Posterior vena cava (tissue), 2 donors: ENCODE data around the gene PTPRF. TPM values are rescaled to one million over a fixed set of nuclear protein-coding genes. Genes with fewer than 3 reads are reported as not detected.

Source experiments
- DNase-seq: peaks from one replicate; pipeline ENCODE4 v3.0.0-alpha.2; 2020; ENCODE audit warnings: low spot score
- intact Hi-C, 2 donors: fragments of 100-400 bp; cut with DNase I; formaldehyde crosslinking; loops; one replicate each; pipeline versions ENCODE4 v1.14.1 to v1.14.2; 2022 to 2023
- total RNA-seq, 2 donors: library from RNA; stranded (reverse); fragmentation: NEBNext Ultra II Directional; extraction: Animal tissue kit (Norgen Biotek cat#: 25700); gene quantifications; one replicate each; pipeline ENCODE4 v1.2.1, GENCODE V29; 2021
- donor health status: DM: yes; HTN: yes; CAD: no.
- donor health status: DM: yes; HTN: yes; CAD: no.

The PTPRF gene
- total RNA-seq, 2 donors from 2014 or later: 59.0 to 68.3 TPM

GRCh38 chr1:43564551-43565348, 34.1 kb downstream of the PTPRF start:
- DNase-seq: no peak
- intact Hi-C loops: no loop called here

- intact Hi-C loops: no loop called here
- peak; percentile 88 for DNase-seq
Observed at GRCh38 chr1:43565600-43566360, 35.1 kb downstream of the PTPRF start.

- DNase-seq: no peak
- intact Hi-C loops: no loop called here
Observed at GRCh38 chr1:43566382-43567044, 35.8 kb downstream of the PTPRF start.

- intact Hi-C loops: no loop called here
- no peak for DNase-seq
Observed at GRCh38 chr1:43569175-43569574, 38.5 kb downstream of the PTPRF start.

GRCh38 chr1:43570277-43570676, 39.6 kb downstream of the PTPRF start:
- intact Hi-C loops: no loop called here
- DNase-seq: no peak

- intact Hi-C loops: no loop called here
- no peak for DNase-seq
Observed at GRCh38 chr1:43570715-43571114, 40.0 kb downstream of the PTPRF start.

- intact Hi-C loops: no loop called here
- no peak for DNase-seq
Observed at GRCh38 chr1:43572084-43572483, 41.4 kb downstream of the PTPRF start.

GRCh38 chr1:43572538-43572937, 41.9 kb downstream of the PTPRF start:
- intact Hi-C loops: no loop called here
- DNase-seq: no peak

GRCh38 chr1:43573066-43573800, 42.5 kb downstream of the PTPRF start:
- intact Hi-C loops: no loop called here
- no peak for DNase-seq

- intact Hi-C loops: no loop called here
- no peak for DNase-seq
Observed at GRCh38 chr1:43576521-43576920, 45.8 kb downstream of the PTPRF start.

- DNase-seq: no peak
- intact Hi-C loops: no loop called here
Observed at GRCh38 chr1:43577655-43578542, 47.2 kb downstream of the PTPRF start.

- intact Hi-C loops: loop anchor here in 1 of 2 donors (5.0 kb wide), 1 partner anchor 1092 kb away; the partner anchor contains the start of genes ARMH1 and TMEM53
- no peak for DNase-seq
Observed at GRCh38 chr1:43580039-43580438, 49.4 kb downstream of the PTPRF start.

- intact Hi-C loops: loop anchor here in 1 of 2 donors (5.0 kb wide), 1 partner anchor 1090 kb away; the partner anchor contains the start of genes ARMH1 and TMEM53
- DNase-seq: no peak
Observed at GRCh38 chr1:43582162-43582566, 51.5 kb downstream of the PTPRF start.

GRCh38 chr1:43583058-43583457, 52.4 kb downstream of the PTPRF start:
- intact Hi-C loops: loop anchor here in 1 of 2 donors (5.0 kb wide), 1 partner anchor 1089 kb away; the partner anchor contains the start of genes ARMH1 and TMEM53

GRCh38 chr1:43584204-43584603, 53.5 kb downstream of the PTPRF start:
- intact Hi-C loops: loop anchor here in 1 of 2 donors (5.0 kb wide), 1 partner anchor 1088 kb away; the partner anchor contains the start of genes ARMH1 and TMEM53
- DNase-seq: no peak

More at GRCh38 chr1:43583058-43583457, 52.4 kb downstream of the PTPRF start:
- DNase-seq: no peak

GRCh38 chr1:43585557-43585956, 54.9 kb downstream of the PTPRF start:
- intact Hi-C loops: no loop called here
- DNase-seq: no peak

GRCh38 chr1:43586136-43586731, 55.6 kb downstream of the PTPRF start:
- intact Hi-C loops: no loop called here

GRCh38 chr1:43587001-43587400, 56.3 kb downstream of the PTPRF start:
- no peak for DNase-seq
- intact Hi-C loops: no loop called here

More at GRCh38 chr1:43586136-43586731, 55.6 kb downstream of the PTPRF start:
- no peak for DNase-seq
